Gastrocnemius medialis (tissue), 4 donors: ENCODE measurements around the gene CYBB. TPM values are rescaled to one million over a fixed set of nuclear protein-coding genes. Genes with fewer than 3 reads are reported as not detected.

Experiments
- ATAC-seq, 2 donors: fragments of 150-250 bp; one replicate each; pipeline ENCODE4 v1.9.1; 2016
- DNase-seq, 2 donors: peaks; one replicate each; pipeline ENCODE4 v3.0.0-alpha.2; 2019
- H3K27ac ChIP-seq, 4 donors: fragments of 200-600 bp; sonication (generic); 1 replicate in 1 of 4; 2 replicates in 3 of 4; pipeline ENCODE4 v1.5.1; 2016 to 2018; ENCODE audit warnings: mild to moderate bottlenecking in 2 of 4, moderate library complexity in 1 of 4
- H3K27me3 ChIP-seq, 3 donors: fragments of 200-600 bp; sonication (generic) in 2 of 3; 1 replicate in 1 of 3; 2 replicates in 2 of 3; pipeline versions ENCODE4 v1.5.1 to v1.6.0; 2016 to 2019; ENCODE audit warnings: mild to moderate bottlenecking in 1 of 3, moderate library complexity in 1 of 3
- H3K36me3 ChIP-seq, 2 donors: fragments of 200-600 bp; sonication (generic) in 1 of 2; one replicate each; pipeline ENCODE4 v1.5.1; 2017 to 2018
- H3K4me1 ChIP-seq, 2 donors: fragments of 200-600 bp; sonication (generic) in 1 of 2; one replicate each; pipeline ENCODE4 v1.5.1; 2016 to 2017; ENCODE audit warnings: mild to moderate bottlenecking in 2 of 2
- H3K4me3 ChIP-seq, 4 donors: fragments of 200-600 bp; sonication (generic) in 3 of 4; 1 replicate in 1 of 4; 2 replicates in 3 of 4; pipeline ENCODE4 v1.5.1; 2016 to 2019; ENCODE audit warnings: mild to moderate bottlenecking in 2 of 4
- H3K9me3 ChIP-seq, 3 donors: fragments of 200-600 bp; sonication (generic) in 2 of 3; 1 replicate in 1 of 3; 2 replicates in 2 of 3; pipeline ENCODE4 v1.5.1; 2016 to 2019
- CTCF ChIP-seq, 5 experiments: fragments of 450-650 bp in 3 of 5; fragments of 200-600 bp in 2 of 5; sonication (generic) in 2 of 5; IDR thresholded peaks in 4 of 5; conservative IDR thresholded peaks in 1 of 5; 1 replicate in 4 of 5; 2 replicates in 1 of 5; pipeline ENCODE4 v1.5.1; 2016 to 2019; ENCODE audit warnings: antibody characterized with exemption in 5 of 5, mild to moderate bottlenecking in 3 of 5, moderate library complexity in 3 of 5
- POLR2A ChIP-seq, 2 donors: fragments of 450-650 bp; IDR thresholded peaks; one replicate each; pipeline ENCODE4 v1.6.1; 2017; ENCODE audit warnings: antibody characterized with exemption in 2 of 2, mild to moderate bottlenecking in 2 of 2, moderate library complexity in 2 of 2
- in situ Hi-C, 4 donors: fragments of 200-750 bp; cut with MboI; loops; one replicate each; pipeline versions ENCODE4 v1.15.0 to v1.8.0; 2017; ENCODE audit warnings: low sequenced_read_pairs in 4 of 4
- intact Hi-C: fragments of 100-400 bp; cut with DNase I; formaldehyde crosslinking; loops from one replicate; pipeline ENCODE4 v1.15.1; 2023; ENCODE audit warnings: low total_unique reads
- total RNA-seq, 4 donors: library from RNA; depleted of rRNA; stranded (reverse); fragments of >200 nt; gene quantifications; one replicate each; pipeline versions ENCODE4 v1.1.0 to v1.2.3, GENCODE V29; 2016

CYBB gene
- total RNA-seq, 4 donors from 2014 or later: 1.8 to 6.7 (median 5.1) TPM

- Histone ChIP-seq H3K4me3 (no peak overlapping the region), H3K9me3 (no peaks in the 10 kb centered on the region), H3K36me3 (no peaks in the 10 kb centered on the region), H3K4me1 (no peaks in the 10 kb centered on the region), H3K27me3 (no peaks in the 10 kb centered on the region), H3K27ac (no peak overlapping the region)
- in situ Hi-C loops (loop anchor here in 1 of 4 donors (10.0 kb wide), 1 partner anchor 81 kb away; no protein-coding TSS in a partner anchor), intact Hi-C loops (loop anchor here (1.0 to 5.0 kb wide), 3 partner anchors 80 to 513 kb away; no protein-coding TSS in a partner anchor)
- TF ChIP-seq POLR2A (IDR thresholded peaks at IDR 0.05) (no peak), CTCF (IDR thresholded peaks at IDR 0.05 in 4 of 5, conservative IDR thresholded peaks at IDR 0.05 in 1 of 5) (peak; percentile 63 to 86 (median 75))
- peak in 1 of 2 donors; percentile 12 for DNase-seq
- peak in 1 of 2 donors; percentile 61 for ATAC-seq
Measured at GRCh38 chrX:37825215-37825842, 45.5 kb downstream of the CYBB start.

GRCh38 chrX:37829721-37830120, 49.9 kb downstream of the CYBB start:
- intact Hi-C loops (loop anchor here (5.0 kb wide), 2 partner anchors 317 to 517 kb away; no protein-coding TSS in a partner anchor), in situ Hi-C loops (loop anchor here in 1 of 4 donors (10.0 kb wide), 1 partner anchor 85 kb away; no protein-coding TSS in a partner anchor)
- no peak for ATAC-seq
- H3K4me3 ChIP-seq: no peak overlapping the region
- H3K9me3 ChIP-seq: no peaks in the 10 kb centered on the region
- H3K36me3 ChIP-seq: no peaks in the 10 kb centered on the region
- TF ChIP-seq POLR2A (IDR thresholded peaks at IDR 0.05) (no peak), CTCF (IDR thresholded peaks at IDR 0.05 in 4 of 5, conservative IDR thresholded peaks at IDR 0.05 in 1 of 5) (no peak)
- no peaks in the 10 kb centered on the region for H3K4me1 ChIP-seq
- no peak overlapping the region for H3K27ac ChIP-seq
- DNase-seq: no peak
- no peaks in the 10 kb centered on the region for H3K27me3 ChIP-seq

- DNase-seq (no peak), ATAC-seq (no peak)
- TF ChIP-seq CTCF (IDR thresholded peaks at IDR 0.05 in 4 of 5, conservative IDR thresholded peaks at IDR 0.05 in 1 of 5): no peak
- intact Hi-C loops: no loop called here
- no peaks in the 10 kb centered on the region for H3K9me3 ChIP-seq
- H3K36me3 ChIP-seq: no peaks in the 10 kb centered on the region
- in situ Hi-C loops: no loop called here
- H3K27ac ChIP-seq: no peak overlapping the region
- no peaks in the 10 kb centered on the region for H3K4me1 ChIP-seq
- H3K27me3 ChIP-seq: no peaks in the 10 kb centered on the region
- no peak overlapping the region for H3K4me3 ChIP-seq
Measured at GRCh38 chrX:37830371-37830770, 50.5 kb downstream of the CYBB start.

- ATAC-seq: no peak
- no peaks in the 10 kb centered on the region for H3K36me3 ChIP-seq
- in situ Hi-C loops (no loop called here), intact Hi-C loops (no loop called here)
- no peaks in the 10 kb centered on the region for H3K9me3 ChIP-seq
- no peaks in the 10 kb centered on the region for H3K27me3 ChIP-seq
- no peak overlapping the region for H3K4me3 ChIP-seq
- H3K4me1 ChIP-seq: no peaks in the 10 kb centered on the region
- H3K27ac ChIP-seq: no peak overlapping the region
- DNase-seq: no peak
- TF ChIP-seq POLR2A (IDR thresholded peaks at IDR 0.05): no peak
Measured at GRCh38 chrX:37834937-37835336, 55.1 kb downstream of the CYBB start.

- in situ Hi-C loops (no loop called here), intact Hi-C loops (no loop called here)
- no peaks in the 10 kb centered on the region for H3K27me3 ChIP-seq
- ATAC-seq: no peak
- H3K4me3 ChIP-seq: no peak overlapping the region
- H3K27ac ChIP-seq: no peak overlapping the region
- no peaks in the 10 kb centered on the region for H3K36me3 ChIP-seq
- H3K9me3 ChIP-seq: no peaks in the 10 kb centered on the region
- no peak for DNase-seq
- H3K4me1 ChIP-seq: no peaks in the 10 kb centered on the region
- TF ChIP-seq CTCF (IDR thresholded peaks at IDR 0.05 in 4 of 5, conservative IDR thresholded peaks at IDR 0.05 in 1 of 5): no peak
- no peak for TF ChIP-seq POLR2A (IDR thresholded peaks at IDR 0.05)
Measured at GRCh38 chrX:37840931-37841330, 61.1 kb downstream of the CYBB start.
